ENCODE data around the gene TLE1.
"Not testable (repeated sequence)": the region's sequence is repeated elsewhere in the genome, so short reads cannot be mapped to it uniquely, and the experiment has no call there.

The TLE1 gene

GRCh38 chr9:81597419-81598122 is 91.8 kb downstream of the TLE1 start:
- DNase-seq: no peak

- peak; percentile 40 for DNase-seq
Observed at GRCh38 chr9:81596679-81597418, 92.5 kb downstream of the TLE1 start.

GRCh38 chr9:81595887-81596543 is 93.3 kb downstream of the TLE1 start:
- no peak for DNase-seq

GRCh38 chr9:81595293-81595692 is 94.1 kb downstream of the TLE1 start:
- not testable (repeated sequence) for DNase-seq

GRCh38 chr9:81594415-81594814 is 94.9 kb downstream of the TLE1 start:
- no peak for DNase-seq

GRCh38 chr9:81592887-81593266 is 96.5 kb downstream of the TLE1 start:
- no peak for DNase-seq

- no peak for DNase-seq
Observed at GRCh38 chr9:81591791-81592190, 97.6 kb downstream of the TLE1 start.

- DNase-seq: no peak
Observed at GRCh38 chr9:81590688-81591087, 98.7 kb downstream of the TLE1 start.

- DNase-seq: no peak
Observed at GRCh38 chr9:81589819-81590218, 99.5 kb downstream of the TLE1 start.

- no peak for DNase-seq
Observed at GRCh38 chr9:81589392-81589791, 100.0 kb downstream of the TLE1 start.

- DNase-seq: no peak
Observed at GRCh38 chr9:81588148-81588871, 101.0 kb downstream of the TLE1 start.

- no peak for DNase-seq
Observed at GRCh38 chr9:81586786-81587185, 102.6 kb downstream of the TLE1 start.

- no peak for DNase-seq
Observed at GRCh38 chr9:81585191-81585763, 104.1 kb downstream of the TLE1 start.

GRCh38 chr9:81584099-81584498 is 105.2 kb downstream of the TLE1 start:
- no peak for DNase-seq

GRCh38 chr9:81581986-81582385 is 107.4 kb downstream of the TLE1 start:
- DNase-seq: peak; percentile 2

GRCh38 chr9:81579381-81579780 is 110.0 kb downstream of the TLE1 start:
- DNase-seq: no peak

- no peak for DNase-seq
Observed at GRCh38 chr9:81578606-81579005, 110.7 kb downstream of the TLE1 start.

GRCh38 chr9:81575956-81576355 is 113.4 kb downstream of the TLE1 start:
- DNase-seq: no peak

GRCh38 chr9:81574405-81574804 is 114.9 kb downstream of the TLE1 start:
- no peak for DNase-seq

- DNase-seq: no peak
Observed at GRCh38 chr9:81573415-81574321, 115.7 kb downstream of the TLE1 start.

- DNase-seq: no peak
Observed at GRCh38 chr9:81570083-81570482, 119.3 kb downstream of the TLE1 start.

All from OCI-M1 (cell line).